ENCODE measurements around the gene ZNF653.

Gene ZNF653

GRCh38 chr19:11513946-11514345, 8.3 kb upstream of the ZNF653 start:
- no peak for DNase-seq

GRCh38 chr19:11510444-11510843, 4.8 kb upstream of the ZNF653 start:
- no peak for DNase-seq

- no peak for DNase-seq
Observed at GRCh38 chr19:11507370-11508078, 1.9 kb upstream of the ZNF653 start.

- DNase-seq: no peak
Observed at GRCh38 chr19:11506967-11507366, 1.3 kb upstream of the ZNF653 start.

GRCh38 chr19:11506101-11506555, 489 bp upstream of the ZNF653 start:
- DNase-seq: no peak

- peak; percentile 95 for DNase-seq
Observed at GRCh38 chr19:11505032-11505503, 571 bp downstream of the ZNF653 start.

GRCh38 chr19:11504502-11505031, 1.1 kb downstream of the ZNF653 start:
- no peak for DNase-seq

GRCh38 chr19:11499890-11500420, 5.7 kb downstream of the ZNF653 start:
- DNase-seq: peak; percentile 79

GRCh38 chr19:11499220-11499726, 6.4 kb downstream of the ZNF653 start:
- DNase-seq: peak; percentile 62

GRCh38 chr19:11496391-11497163, 9.1 kb downstream of the ZNF653 start:
- peak; percentile 96 for DNase-seq

GRCh38 chr19:11495885-11496284, 9.8 kb downstream of the ZNF653 start:
- no peak for DNase-seq

- DNase-seq: no peak
Observed at GRCh38 chr19:11495481-11495880, 10.2 kb downstream of the ZNF653 start.

- no peak for DNase-seq
Observed at GRCh38 chr19:11494634-11495285, 10.9 kb downstream of the ZNF653 start.

GRCh38 chr19:11489378-11489777, 16.3 kb downstream of the ZNF653 start:
- no peak for DNase-seq

GRCh38 chr19:11486661-11487503, 18.8 kb downstream of the ZNF653 start:
- no peak for DNase-seq

GRCh38 chr19:11485245-11485837, 20.3 kb downstream of the ZNF653 start:
- DNase-seq: no peak

- DNase-seq: no peak
Observed at GRCh38 chr19:11483366-11484111, 22.1 kb downstream of the ZNF653 start.

GRCh38 chr19:11482384-11483050, 23.1 kb downstream of the ZNF653 start:
- peak; percentile 83 for DNase-seq

GRCh38 chr19:11481534-11482383, 23.9 kb downstream of the ZNF653 start:
- DNase-seq: peak; percentile 93
